Upper lobe of left lung (tissue), 4 donors: ENCODE results near the gene KAT6B.

Experiments
- CTCF ChIP-seq, 6 experiments: fragments of 450-650 bp in 4 of 6; fragments of 200-600 bp in 2 of 6; sonication (generic) in 2 of 6; IDR thresholded peaks; one replicate each; pipeline ENCODE4 v1.5.1; 2016 to 2019; ENCODE audit warnings: antibody characterized with exemption in 6 of 6
- EP300 ChIP-seq, 4 donors: sonication (generic); formaldehyde crosslinking; IDR thresholded peaks; one replicate each; pipeline ENCODE4 v1.5.1; 2017; ENCODE audit warnings: antibody characterized with exemption in 4 of 4, control low read depth in 2 of 4
- POLR2A ChIP-seq, 4 donors: fragments of 450-650 bp; IDR thresholded peaks; one replicate each; pipeline ENCODE4 v1.5.1; 2016 to 2017; ENCODE audit warnings: antibody characterized with exemption in 4 of 4, mild to moderate bottlenecking in 2 of 4
- POLR2AphosphoS5 ChIP-seq, 2 donors: sonication (generic); formaldehyde crosslinking; IDR thresholded peaks; one replicate each; pipeline ENCODE4 v1.5.1; 2017; ENCODE audit warnings: antibody characterized with exemption in 2 of 2

- no peak for TF ChIP-seq CTCF (IDR thresholded peaks at IDR 0.05)
- no peak for TF ChIP-seq POLR2A (IDR thresholded peaks at IDR 0.05)
- TF ChIP-seq EP300 (IDR thresholded peaks at IDR 0.05): no peak
- TF ChIP-seq POLR2AphosphoS5 (IDR thresholded peaks at IDR 0.05): no peak
Measured at GRCh38 chr10:74778436-74779094, 47.8 kb upstream of the KAT6B start.
